ENCODE measurements around the gene SERINC3. TPM values are rescaled to one million over a fixed set of nuclear protein-coding genes. Genes with fewer than 3 reads are reported as not detected.
A peak's percentile ranks its signal among the peaks of the same experiment; 100 is the strongest.

SERINC3 gene
- total RNA-seq, 1 donor from 2014 or later = 94.3 TPM

GRCh38 chr20:44504402-44505307 is 17.2 kb downstream of the SERINC3 start:
- Histone ChIP-seq H4K20me1 (ENCODE audit: insufficient read depth, low read length) (peaks cover 12% of the 10 kb centered on the region), H3K36me3 (ENCODE audit: insufficient read depth, low read length) (peaks cover 68% of the 10 kb centered on the region), H3K4me2 (ENCODE audit: low read length) (no peak overlapping the region), H2AFZ (ENCODE audit: low read depth, low read length) (no peak overlapping the region), H3K27me3 (ENCODE audit: insufficient read depth, low read length) (no peaks in the 10 kb centered on the region), H3K9ac (ENCODE audit: low read length) (no peak overlapping the region), H3K27ac (ENCODE audit: low read depth, low read length) (no peak overlapping the region), H3K4me1 (ENCODE audit: insufficient read depth, low read length) (peaks cover 14% of the 10 kb centered on the region), H3K79me2 (ENCODE audit: insufficient read depth, low read length) (peaks cover 3% of the 10 kb centered on the region), H3K4me3 (ENCODE audit: insufficient read depth, low read depth, low read length) (no peak overlapping the region), H3K9me3 (ENCODE audit: insufficient read depth, low read depth, low read length) (no peaks in the 10 kb centered on the region)
- DNase-seq (ENCODE audit: low read depth) (no peak), FAIRE-seq (no peak)
- TF ChIP-seq EZH2 (IDR thresholded peaks at IDR 0.05; ENCODE audit: insufficient read depth, low read length) (no peak), CTCF (IDR thresholded peaks at IDR 0.05; ENCODE audit: insufficient read depth, low read depth, low read length) (no peak)
- H3K9me3 Mint-ChIP-seq (ENCODE audit: unreplicated experiment) = peaks cover 2% of the 10 kb centered on the region
- H3K4me1 Mint-ChIP-seq (ENCODE audit: low read depth, unreplicated experiment) = peaks cover 12% of the 10 kb centered on the region
- H3K4me3 Mint-ChIP-seq (ENCODE audit: unreplicated experiment) = no peak overlapping the region
- no peaks in the 10 kb centered on the region for H3K27me3 Mint-ChIP-seq (ENCODE audit: low read depth, unreplicated experiment)
- H3K36me3 Mint-ChIP-seq (ENCODE audit: low read depth, unreplicated experiment) = peaks cover 27% of the 10 kb centered on the region
- H3K27ac Mint-ChIP-seq (ENCODE audit: unreplicated experiment) = no peak overlapping the region

- H3K27me3 Mint-ChIP-seq (ENCODE audit: low read depth, unreplicated experiment) = no peaks in the 10 kb centered on the region
- Histone ChIP-seq H3K9me3 (ENCODE audit: insufficient read depth, low read depth, low read length) (no peaks in the 10 kb centered on the region), H4K20me1 (ENCODE audit: insufficient read depth, low read length) (peaks cover 10% of the 10 kb centered on the region), H2AFZ (ENCODE audit: low read depth, low read length) (no peak overlapping the region), H3K4me2 (ENCODE audit: low read length) (no peak overlapping the region), H3K27me3 (ENCODE audit: insufficient read depth, low read length) (no peaks in the 10 kb centered on the region), H3K79me2 (ENCODE audit: insufficient read depth, low read length) (peaks cover 3% of the 10 kb centered on the region), H3K27ac (ENCODE audit: low read depth, low read length) (no peak overlapping the region), H3K4me3 (ENCODE audit: insufficient read depth, low read depth, low read length) (no peak overlapping the region), H3K36me3 (ENCODE audit: insufficient read depth, low read length) (peaks cover 59% of the 10 kb centered on the region), H3K4me1 (ENCODE audit: insufficient read depth, low read length) (peaks cover 15% of the 10 kb centered on the region), H3K9ac (ENCODE audit: low read length) (no peak overlapping the region)
- no peak overlapping the region for H3K27ac Mint-ChIP-seq (ENCODE audit: unreplicated experiment)
- peaks cover 27% of the 10 kb centered on the region for H3K36me3 Mint-ChIP-seq (ENCODE audit: low read depth, unreplicated experiment)
- no peak overlapping the region for H3K4me3 Mint-ChIP-seq (ENCODE audit: unreplicated experiment)
- FAIRE-seq = no peak
- H3K9me3 Mint-ChIP-seq (ENCODE audit: unreplicated experiment) = peaks cover 2% of the 10 kb centered on the region
- DNase-seq (ENCODE audit: low read depth) = no peak
- no peak for TF ChIP-seq EZH2 (IDR thresholded peaks at IDR 0.05; ENCODE audit: insufficient read depth, low read length)
- no peak for TF ChIP-seq CTCF (IDR thresholded peaks at IDR 0.05; ENCODE audit: insufficient read depth, low read depth, low read length)
- H3K4me1 Mint-ChIP-seq (ENCODE audit: low read depth, unreplicated experiment) = peaks cover 12% of the 10 kb centered on the region
Measured at GRCh38 chr20:44502968-44503367, 18.9 kb downstream of the SERINC3 start.

GRCh38 chr20:44501448-44501847 is 20.4 kb downstream of the SERINC3 start:
- peaks cover 3% of the 10 kb centered on the region for H3K79me2 ChIP-seq (ENCODE audit: insufficient read depth, low read length)
- Mint-ChIP-seq H3K27me3 (ENCODE audit: low read depth, unreplicated experiment) (no peaks in the 10 kb centered on the region), H3K4me3 (ENCODE audit: unreplicated experiment) (no peak overlapping the region), H3K36me3 (ENCODE audit: low read depth, unreplicated experiment) (peaks cover 28% of the 10 kb centered on the region), H3K9me3 (ENCODE audit: unreplicated experiment) (peaks cover 2% of the 10 kb centered on the region), H3K27ac (ENCODE audit: unreplicated experiment) (peak overlapping the region; percentile 22), H3K4me1 (ENCODE audit: low read depth, unreplicated experiment) (peaks cover 22% of the 10 kb centered on the region)
- H3K27ac ChIP-seq (ENCODE audit: low read depth, low read length) = peak overlapping the region; percentile 63
- no peaks in the 10 kb centered on the region for H3K9me3 ChIP-seq (ENCODE audit: insufficient read depth, low read depth, low read length)
- H3K9ac ChIP-seq (ENCODE audit: low read length) = peak overlapping the region; percentile 62
- H4K20me1 ChIP-seq (ENCODE audit: insufficient read depth, low read length) = peaks cover 5% of the 10 kb centered on the region
- DNase-seq (ENCODE audit: low read depth) (peak; percentile 90), FAIRE-seq (peak; percentile 13)
- H2AFZ ChIP-seq (ENCODE audit: low read depth, low read length) = no peak overlapping the region
- H3K36me3 ChIP-seq (ENCODE audit: insufficient read depth, low read length) = peaks cover 52% of the 10 kb centered on the region
- TF ChIP-seq CTCF (IDR thresholded peaks at IDR 0.05; ENCODE audit: insufficient read depth, low read depth, low read length) = no peak
- no peak for TF ChIP-seq EZH2 (IDR thresholded peaks at IDR 0.05; ENCODE audit: insufficient read depth, low read length)
- H3K27me3 ChIP-seq (ENCODE audit: insufficient read depth, low read length) = no peaks in the 10 kb centered on the region
- H3K4me3 ChIP-seq (ENCODE audit: insufficient read depth, low read depth, low read length) = no peak overlapping the region
- H3K4me1 ChIP-seq (ENCODE audit: insufficient read depth, low read length) = peaks cover 29% of the 10 kb centered on the region
- H3K4me2 ChIP-seq (ENCODE audit: low read length) = peak overlapping the region; percentile 19

All from astrocyte (in vitro differentiated cells and primary cell).